Measurements from ENCODE around the gene TMED4. TPM values are rescaled to one million over a fixed set of nuclear protein-coding genes. Genes with fewer than 3 reads are reported as not detected.

TMED4 gene
- total RNA-seq, 4 donors from 2014 or later = 80.9 to 319 (median 262) TPM

DNA sequence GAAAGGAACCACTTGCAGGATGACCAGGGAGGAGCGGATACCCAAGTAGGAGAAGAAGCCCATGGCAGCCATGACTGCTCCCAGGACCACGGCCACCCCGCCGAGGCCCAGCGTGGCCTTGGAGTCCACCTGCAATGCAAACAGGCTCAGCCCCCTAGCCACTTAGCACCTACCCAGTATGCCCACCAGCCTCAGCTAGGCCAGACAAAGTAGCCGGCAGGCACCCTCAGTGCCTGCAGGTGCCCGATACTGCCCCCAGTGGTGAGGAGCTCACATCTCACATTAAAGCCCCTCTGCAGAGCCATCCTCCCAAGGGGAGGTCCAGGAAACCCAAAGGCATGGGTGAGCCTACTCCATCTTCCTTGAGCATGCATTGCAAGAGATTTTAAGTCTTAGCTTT, 47.5 kb downstream of the TMED4 start:
- TF ChIP-seq, protein P1, sequence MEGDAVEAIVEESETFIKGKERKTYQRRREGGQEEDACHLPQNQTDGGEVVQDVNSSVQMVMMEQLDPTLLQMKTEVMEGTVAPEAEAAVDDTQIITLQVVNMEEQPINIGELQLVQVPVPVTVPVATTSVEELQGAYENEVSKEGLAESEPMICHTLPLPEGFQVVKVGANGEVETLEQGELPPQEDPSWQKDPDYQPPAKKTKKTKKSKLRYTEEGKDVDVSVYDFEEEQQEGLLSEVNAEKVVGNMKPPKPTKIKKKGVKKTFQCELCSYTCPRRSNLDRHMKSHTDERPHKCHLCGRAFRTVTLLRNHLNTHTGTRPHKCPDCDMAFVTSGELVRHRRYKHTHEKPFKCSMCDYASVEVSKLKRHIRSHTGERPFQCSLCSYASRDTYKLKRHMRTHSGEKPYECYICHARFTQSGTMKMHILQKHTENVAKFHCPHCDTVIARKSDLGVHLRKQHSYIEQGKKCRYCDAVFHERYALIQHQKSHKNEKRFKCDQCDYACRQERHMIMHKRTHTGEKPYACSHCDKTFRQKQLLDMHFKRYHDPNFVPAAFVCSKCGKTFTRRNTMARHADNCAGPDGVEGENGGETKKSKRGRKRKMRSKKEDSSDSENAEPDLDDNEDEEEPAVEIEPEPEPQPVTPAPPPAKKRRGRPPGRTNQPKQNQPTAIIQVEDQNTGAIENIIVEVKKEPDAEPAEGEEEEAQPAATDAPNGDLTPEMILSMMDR (IDR thresholded peaks at IDR 0.05) = peak in 4 of 6 experiments; percentile 35 to 49 (median 40)
- no peak for TF ChIP-seq POLR2A (IDR thresholded peaks at IDR 0.05)
- Histone ChIP-seq H3K9me3 (no peaks in the 10 kb centered on the region), H3K27ac (no peak overlapping the region), H3K4me3 (no peak overlapping the region), H3K36me3 (no peaks in the 10 kb centered on the region), H3K27me3 (no peaks in the 10 kb centered on the region), H3K4me1 (peaks cover 0 to 4% (median 0%) of the 10 kb centered on the region in 4 donors)
- peak in 2 of 3 donors; percentile 51 to 65 for DNase-seq

DNA sequence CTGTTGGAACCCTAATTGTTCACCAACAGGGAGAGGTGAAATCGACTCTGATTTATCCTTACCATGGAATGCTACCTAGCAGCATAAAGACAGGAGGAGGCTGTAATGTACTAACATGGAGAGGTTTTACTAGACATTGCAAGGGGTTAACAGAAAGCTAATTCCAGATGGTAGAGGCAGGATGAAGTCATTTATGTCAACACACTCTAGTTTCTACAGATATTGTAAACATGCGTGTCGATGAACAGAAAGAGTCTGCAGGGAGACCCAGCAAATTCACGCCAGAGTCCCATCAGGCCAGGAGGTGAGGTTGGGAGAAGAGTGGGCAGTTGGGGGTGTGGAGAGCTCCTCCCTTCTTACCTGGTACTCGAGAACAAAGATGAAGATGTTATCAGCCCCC, 47.9 kb downstream of the TMED4 start:
- H3K4me3 ChIP-seq = no peak overlapping the region
- H3K9me3 ChIP-seq = no peaks in the 10 kb centered on the region
- H3K27me3 ChIP-seq = no peaks in the 10 kb centered on the region
- DNase-seq = no peak
- H3K27ac ChIP-seq = no peak overlapping the region
- TF ChIP-seq, protein P1 (IDR thresholded peaks at IDR 0.05) = no peak
- no peak for TF ChIP-seq POLR2A (IDR thresholded peaks at IDR 0.05)
- H3K36me3 ChIP-seq = no peaks in the 10 kb centered on the region
- H3K4me1 ChIP-seq = peaks cover 0 to 4% (median 0%) of the 10 kb centered on the region in 4 donors

DNA sequence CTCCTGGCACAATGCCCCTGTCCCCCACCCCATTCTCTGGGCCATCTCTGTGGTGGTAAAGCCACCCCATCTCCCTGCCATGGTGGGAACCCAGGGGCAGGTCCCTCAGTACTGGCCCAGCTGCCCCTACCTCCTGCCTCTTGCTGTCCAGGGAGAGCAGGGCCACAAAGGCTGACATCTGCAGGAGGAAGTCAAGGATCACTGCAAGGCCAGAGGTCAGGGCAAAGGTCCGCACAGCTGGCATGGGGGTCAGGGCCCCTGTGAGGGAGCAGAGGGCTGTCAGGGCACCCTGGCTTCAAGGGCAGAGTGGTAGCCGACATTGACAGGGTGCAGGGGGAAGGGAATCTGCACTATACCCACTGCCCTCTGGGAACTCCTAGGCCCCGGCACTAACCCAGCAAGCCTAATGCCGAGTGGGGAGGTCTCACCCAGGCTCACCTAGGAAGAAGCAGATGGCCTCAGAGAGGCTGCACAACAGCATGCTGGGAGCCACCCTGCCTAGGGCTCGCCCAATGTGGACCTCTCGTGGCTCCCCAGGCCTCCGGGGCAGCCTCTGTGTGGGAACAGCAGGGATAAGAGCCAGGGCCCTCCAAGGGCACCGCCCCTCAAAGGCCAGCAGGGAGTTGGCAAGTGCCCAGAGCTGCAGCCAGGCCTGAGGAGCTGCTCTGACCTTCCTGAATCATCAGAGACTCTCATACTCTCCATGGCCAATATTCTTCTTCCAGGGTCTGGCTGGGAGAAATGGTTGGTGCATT, 48.6 kb downstream of the TMED4 start:
- TF ChIP-seq, protein P1 (IDR thresholded peaks at IDR 0.05) = no peak
- TF ChIP-seq POLR2A (IDR thresholded peaks at IDR 0.05) = no peak
- no peaks in the 10 kb centered on the region for H3K27me3 ChIP-seq
- H3K9me3 ChIP-seq = no peaks in the 10 kb centered on the region
- DNase-seq = no peak
- H3K36me3 ChIP-seq = no peaks in the 10 kb centered on the region
- no peak overlapping the region for H3K27ac ChIP-seq
- peaks cover 0 to 4% (median 0%) of the 10 kb centered on the region in 4 donors for H3K4me1 ChIP-seq
- no peak overlapping the region for H3K4me3 ChIP-seq

DNA sequence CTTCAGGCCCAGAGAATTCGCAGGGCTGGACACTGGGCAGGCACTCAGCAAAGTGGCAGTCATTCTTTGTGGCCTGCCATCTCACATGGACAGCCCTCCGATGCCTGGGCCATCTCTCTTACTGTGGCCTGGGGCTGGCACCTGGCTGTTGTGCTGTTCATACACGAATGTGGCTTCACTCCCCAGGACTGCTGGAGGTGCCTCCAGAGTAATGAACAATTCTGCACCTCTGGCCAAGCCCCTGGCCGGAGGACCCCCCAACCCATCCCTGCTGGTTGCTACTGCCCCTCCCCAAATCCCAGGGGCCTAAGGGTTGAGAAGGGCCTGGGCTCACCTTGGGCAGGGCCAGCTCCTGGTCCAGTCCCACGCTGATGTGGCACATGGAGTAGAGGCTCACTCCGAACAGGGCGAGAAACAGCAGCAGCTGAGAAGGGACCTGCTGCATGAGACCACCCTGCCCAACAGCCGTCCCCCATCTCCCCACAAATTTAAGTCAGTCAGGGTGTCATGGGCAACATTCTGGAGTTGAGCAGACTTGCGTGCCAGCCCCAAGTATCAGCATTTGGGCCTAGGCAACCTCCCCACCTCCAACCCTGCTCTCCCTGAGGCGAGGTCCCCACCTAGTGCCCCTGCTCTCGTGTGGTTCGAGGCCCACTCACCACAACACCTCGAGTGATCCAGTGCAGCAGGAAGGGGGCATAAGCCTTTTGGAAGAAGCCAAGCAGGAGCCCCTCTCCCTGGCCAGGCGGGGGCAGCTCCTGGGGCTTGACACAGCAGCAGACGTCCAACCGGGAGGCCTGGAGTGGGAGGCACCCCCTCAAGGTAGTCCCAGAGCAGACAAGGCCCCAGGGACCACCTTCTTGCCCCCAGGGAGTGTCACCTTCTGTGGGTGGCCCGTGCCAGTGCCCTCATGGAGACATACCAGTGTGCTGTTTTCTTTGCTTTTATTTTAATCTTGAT, 50.3 kb downstream of the TMED4 start:
- TF ChIP-seq, protein P1 (IDR thresholded peaks at IDR 0.05) = no peak
- no peak for TF ChIP-seq POLR2A (IDR thresholded peaks at IDR 0.05)

DNA sequence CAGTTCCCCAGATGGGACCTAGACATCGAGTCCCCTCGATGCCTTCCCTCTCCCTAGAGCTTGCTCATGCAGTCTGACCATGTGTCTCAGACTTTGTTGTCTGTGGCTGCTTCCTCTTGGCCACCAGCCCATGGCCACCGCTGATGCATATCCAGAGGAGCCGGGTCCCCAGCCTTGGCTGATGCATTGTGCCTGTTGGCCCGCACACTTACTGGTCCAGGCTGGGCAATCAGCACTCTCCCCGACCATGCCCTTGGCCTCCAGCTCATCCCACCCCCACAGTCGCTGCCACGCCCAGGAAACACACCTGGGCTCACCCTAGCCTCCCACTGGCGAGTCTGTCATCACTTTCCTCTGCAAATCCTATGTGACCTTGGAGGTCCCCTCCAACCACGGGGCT, 51.0 kb downstream of the TMED4 start:
- Histone ChIP-seq H3K9me3 (peaks cover 0 to 4% (median 0%) of the 10 kb centered on the region in 4 donors), H3K36me3 (no peaks in the 10 kb centered on the region)
- DNase-seq = no peak

More for the DNA sequence above, 50.3 kb downstream of the TMED4 start:
- no peak overlapping the region for H3K27ac ChIP-seq
- H3K27me3 ChIP-seq = no peaks in the 10 kb centered on the region
- no peak overlapping the region for H3K4me3 ChIP-seq
- peak in 1 of 3 donors; percentile 34 for DNase-seq
- H3K9me3 ChIP-seq = peaks cover 0 to 4% (median 0%) of the 10 kb centered on the region in 4 donors
- no peaks in the 10 kb centered on the region for H3K36me3 ChIP-seq
- H3K4me1 ChIP-seq = peaks cover 0 to 4% (median 0%) of the 10 kb centered on the region in 4 donors

More for the DNA sequence above, 51.0 kb downstream of the TMED4 start:
- H3K4me1 ChIP-seq = peaks cover 0 to 4% (median 0%) of the 10 kb centered on the region in 4 donors
- TF ChIP-seq POLR2A (IDR thresholded peaks at IDR 0.05) = no peak
- TF ChIP-seq, protein P1 (IDR thresholded peaks at IDR 0.05) = no peak
- H3K27ac ChIP-seq = no peak overlapping the region
- no peaks in the 10 kb centered on the region for H3K27me3 ChIP-seq
- H3K4me3 ChIP-seq = no peak overlapping the region

Other genes starting within 250 kb of the TMED4 start
- 10 to 100 TPM; 32.9 to 61.9 (median 44.1) TPM for gene NUDCD3, start 91.6 kb downstream of the TMED4 start, total RNA-seq
- under 1 TPM in 3 of 4 donors, not detected in 1; 0.66 to 0.70 (median 0.67) TPM for gene NPC1L1, start 40.9 kb downstream of the TMED4 start, total RNA-seq
- gene DDX56, start 8.3 kb downstream of the TMED4 start, total RNA-seq = 10 to 100 TPM; 67.8 to 96.4 (median 88.9) TPM
- gene OGDH, start 24.4 kb upstream of the TMED4 start, total RNA-seq = 100 to 1,000 TPM in 3 of 4 donors, 10 to 100 TPM in 1; 88.3 to 246 (median 217) TPM
- gene ZMIZ2, start 166.6 kb upstream of the TMED4 start, total RNA-seq = 100 to 1,000 TPM in 2 of 4 donors, 10 to 100 TPM in 2; 34.9 to 150 (median 93.3) TPM
- gene PPIA, start 214.4 kb upstream of the TMED4 start, total RNA-seq = 1,000 to 10,000 TPM in 1 of 4 donors, 100 to 1,000 TPM in 3; 565 to 1,018 (median 894) TPM

Measured in Peyer's patch (tissue), 4 donors.